Panc1 (cell line): Measurements from ENCODE around the gene SPATA17. TPM values are rescaled to one million over a fixed set of nuclear protein-coding genes. Genes with fewer than 3 reads are reported as not detected.

ENCODE experiments used
- ATAC-seq: fragments of 200-7000 bp; cut with Tn5 transposase; 2 replicates; pipeline ENCODE4 v1.9.1; 2020; ENCODE audit warnings: mild to moderate bottlenecking, moderate library complexity
- BruUV-seq: library from RNA; stranded (reverse); fragments of 400-500 nt; replicated peaks from 2 replicates; lab custom pipeline; 2021; lab: Mats Ljungman, UMichigan
- CTCF ChIA-PET: fragments of 300-600 bp; sonication (Branson Sonifier 250); formaldehyde crosslinking; loops from one replicate; lab custom pipeline; 2022; ENCODE audit warnings: antibody characterized with exemption; lab: Charles Lee
- POLR2A ChIA-PET: fragments of 300-600 bp; sonication (Branson Sonifier 250); formaldehyde crosslinking; loops from one replicate; lab custom pipeline; 2022; ENCODE audit warnings: antibody characterized with exemption; lab: Charles Lee
- DNase-seq: peaks from one replicate; pipeline ENCODE4 v3.0.0-alpha.2; 2010; ENCODE audit warnings: low read depth, low spot score
- H3K27ac ChIP-seq: 2 replicates; pipeline ENCODE4 v1.5.1; 2011; ENCODE audit warnings: mild to moderate bottlenecking, low read length, inconsistent platforms
- H3K27me3 ChIP-seq: fragments of 200-500 bp; sonication (Bioruptor generic); 2 replicates; pipeline ENCODE4 v1.6.0; 2014; ENCODE audit warnings: low read length, inconsistent platforms; ENCODE audit not compliant: control insufficient read depth, insufficient read depth
- H3K36me3 ChIP-seq: fragments of 200-500 bp; sonication (Bioruptor generic); 2 replicates; pipeline ENCODE4 v1.5.1; 2014; ENCODE audit warnings: inconsistent platforms, mild to moderate bottlenecking, low read length, moderate library complexity; ENCODE audit not compliant: control insufficient read depth, insufficient read depth
- H3K4me1 ChIP-seq: 2 replicates; pipeline ENCODE4 v1.5.1; 2011; ENCODE audit warnings: inconsistent platforms, mild to moderate bottlenecking, low read length, moderate library complexity; ENCODE audit not compliant: control insufficient read depth, insufficient read depth
- H3K4me3 ChIP-seq, 2 experiments: 2 replicates each; pipeline ENCODE4 v1.5.1; 2011 to 2012; ENCODE audit warnings: low read depth in 2 of 2, low read length in 2 of 2, mild to moderate bottlenecking in 2 of 2, inconsistent platforms in 1 of 2, moderate library complexity in 1 of 2
- H3K9me3 ChIP-seq: fragments of 200-500 bp; sonication (Bioruptor generic); 2 replicates; pipeline ENCODE4 v1.5.1; 2014; ENCODE audit warnings: low read depth, mild to moderate bottlenecking, inconsistent platforms, low read length, moderate library complexity; ENCODE audit not compliant: control insufficient read depth, insufficient read depth
- CTCF ChIP-seq: fragments of 450-650 bp; IDR thresholded peaks from 2 replicates; pipeline ENCODE4 v1.5.1; 2017; ENCODE audit warnings: mild to moderate bottlenecking
- POLR2AphosphoS5 ChIP-seq: IDR thresholded peaks from 2 replicates; pipeline ENCODE4 v1.6.1; 2012; ENCODE audit warnings: mild to moderate bottlenecking, low read depth, low read length, moderate library complexity
- REST ChIP-seq, 2 experiments: IDR thresholded peaks; 2 replicates each; pipeline ENCODE4 v1.6.1; 2011 to 2012; ENCODE audit warnings: low read depth in 2 of 2, control low read depth in 1 of 2, low read length in 1 of 2, mild to moderate bottlenecking in 1 of 2, moderate library complexity in 1 of 2; ENCODE audit not compliant: insufficient read depth in 1 of 2
- SIN3A ChIP-seq: IDR thresholded peaks from 2 replicates; pipeline ENCODE4 v1.6.1; 2012; ENCODE audit warnings: low read depth, mild to moderate bottlenecking, low read length, moderate library complexity, borderline replicate concordance; ENCODE audit not compliant: insufficient read depth
- TCF7L2 ChIP-seq: IDR thresholded peaks from 2 replicates; pipeline ENCODE4 v1.6.1; 2011; ENCODE audit warnings: mild to moderate bottlenecking, low read depth, low read length, inconsistent platforms
- in situ Hi-C: cut with HindIII; loops from 2 replicates; pipeline ENCODE4 v1.10.0; 2016; ENCODE audit warnings: low sequenced_read_pairs, low pct_unique_long_range_greater_than_20kb
- intact Hi-C: fragments of 100-400 bp; cut with micrococcal nuclease; formaldehyde crosslinking; loops from one replicate; pipeline ENCODE4 v1.10.0; 2022; ENCODE audit not compliant: unreplicated experiment
- total RNA-seq: library from RNA; stranded (reverse); gene quantifications from one replicate; pipeline ENCODE4 v1.2.1, GENCODE V29; 2021; ENCODE audit not compliant: unreplicated experiment

The SPATA17 gene
- total RNA-seq, 1 experiment from 2014 or later = 0.51 TPM

GRCh38 chr1:217911908-217912307, 280.8 kb downstream of the SPATA17 start:
- Histone ChIP-seq H3K36me3 (no peaks in the 10 kb centered on the region), H3K4me3 (no peak overlapping the region), H3K27ac (no peak overlapping the region), H3K4me1 (no peaks in the 10 kb centered on the region), H3K27me3 (no peaks in the 10 kb centered on the region), H3K9me3 (no peaks in the 10 kb centered on the region)
- BruUV-seq = no TSS peak
- intact Hi-C loops = no loop called here
- CTCF ChIA-PET = no interaction called here
- in situ Hi-C loops = no loop called here
- POLR2A ChIA-PET = no interaction called here
- ATAC-seq = no peak
- DNase-seq = no peak
- TF ChIP-seq POLR2AphosphoS5 (no peak), CTCF (peak; percentile 48)

- ATAC-seq (no peak), DNase-seq (no peak)
- BruUV-seq = no TSS peak
- Histone ChIP-seq H3K27me3 (no peaks in the 10 kb centered on the region), H3K36me3 (no peaks in the 10 kb centered on the region), H3K27ac (no peak overlapping the region), H3K4me3 (no peak overlapping the region), H3K4me1 (no peaks in the 10 kb centered on the region), H3K9me3 (no peaks in the 10 kb centered on the region)
- POLR2A ChIA-PET = no interaction called here
- CTCF ChIA-PET = no interaction called here
- TF ChIP-seq SIN3A = no peak
- TF ChIP-seq POLR2AphosphoS5 = no peak
- TF ChIP-seq REST (IDR thresholded peaks at IDR 0.05; ENCODE audit: insufficient read depth in 1 of 2, low read depth in 2 of 2, low read length in 1 of 2) = no peak
- TF ChIP-seq TCF7L2 = no peak
- TF ChIP-seq CTCF = no peak
- intact Hi-C loops = no loop called here
- in situ Hi-C loops = no loop called here
Observed at GRCh38 chr1:217917281-217917887, 286.2 kb downstream of the SPATA17 start.
